H9 (cell line): ENCODE measurements around the gene HLA-DOB. TPM values are rescaled to one million over a fixed set of nuclear protein-coding genes. Genes with fewer than 3 reads are reported as not detected.

Experiments
- DNase-seq: peaks from one replicate; pipeline ENCODE4 v3.0.0-alpha.2; 2017
- H2AFZ ChIP-seq: one replicate; pipeline ENCODE4 v1.6.1; 2013; ENCODE audit warnings: mild to moderate bottlenecking, low read length, control low read depth, moderate library complexity
- H2AK5ac ChIP-seq: 2 replicates; pipeline ENCODE4 v1.6.1; 2013; ENCODE audit warnings: low read length, control low read depth, mixed read lengths; ENCODE audit not compliant: insufficient read length
- H2BK120ac ChIP-seq: one replicate; pipeline ENCODE4 v1.6.1; 2013; ENCODE audit warnings: low read depth, mild to moderate bottlenecking, low read length, control low read depth, inconsistent platforms; ENCODE audit not compliant: poor library complexity, severe bottlenecking
- H2BK12ac ChIP-seq: 2 replicates; pipeline ENCODE4 v1.6.1; 2013; ENCODE audit warnings: low read length, control low read depth, mixed read lengths, low read depth; ENCODE audit not compliant: insufficient read length
- H2BK15ac ChIP-seq: 2 replicates; pipeline ENCODE4 v1.6.1; 2013; ENCODE audit warnings: low read depth, low read length, control low read depth
- H2BK20ac ChIP-seq: one replicate; pipeline ENCODE4 v1.6.1; 2013; ENCODE audit warnings: low read depth, mild to moderate bottlenecking, low read length, control low read depth, inconsistent platforms; ENCODE audit not compliant: poor library complexity, severe bottlenecking
- H2BK5ac ChIP-seq: 2 replicates; pipeline ENCODE4 v1.6.1; 2013; ENCODE audit warnings: low read length, control low read depth, mixed read lengths; ENCODE audit not compliant: insufficient read length
- H3K14ac ChIP-seq: 2 replicates; pipeline ENCODE4 v1.6.1; 2013; ENCODE audit warnings: low read length, control low read depth; ENCODE audit not compliant: insufficient read depth
- H3K18ac ChIP-seq: 2 replicates; pipeline ENCODE4 v1.6.1; 2013; ENCODE audit warnings: low read depth, mild to moderate bottlenecking, mixed read lengths, low read length, control low read depth; ENCODE audit not compliant: insufficient read length
- H3K23ac ChIP-seq: 2 replicates; pipeline ENCODE4 v1.6.1; 2013; ENCODE audit warnings: low read length, control low read depth, mixed read lengths, low read depth; ENCODE audit not compliant: insufficient read length
- H3K23me2 ChIP-seq: 2 replicates; pipeline ENCODE4 v1.6.1; 2013; ENCODE audit warnings: low read depth, mild to moderate bottlenecking, mixed read lengths, low read length, control low read depth; ENCODE audit not compliant: insufficient read length, poor library complexity, severe bottlenecking
- H3K27ac ChIP-seq: 2 replicates; pipeline ENCODE4 v1.5.1; 2013; ENCODE audit warnings: low read length, control low read depth, mixed read lengths, low read depth; ENCODE audit not compliant: insufficient read length
- H3K27me3 ChIP-seq: 2 replicates; pipeline ENCODE4 v1.6.1; 2013; ENCODE audit warnings: low read length, control low read depth, inconsistent platforms; ENCODE audit not compliant: insufficient read depth
- H3K4ac ChIP-seq: 2 replicates; pipeline ENCODE4 v1.6.1; 2013; ENCODE audit warnings: low read depth, mild to moderate bottlenecking, control low read depth, inconsistent platforms, low read length, moderate library complexity
- H3K4me1 ChIP-seq: 2 replicates; pipeline ENCODE4 v1.6.1; 2013; ENCODE audit warnings: low read length, control low read depth, inconsistent platforms; ENCODE audit not compliant: insufficient read depth
- H3K4me2 ChIP-seq: 2 replicates; pipeline ENCODE4 v1.6.1; 2013; ENCODE audit warnings: low read length, control low read depth, mixed read lengths; ENCODE audit not compliant: insufficient read length, insufficient read depth
- H3K56ac ChIP-seq: 2 replicates; pipeline ENCODE4 v1.6.1; 2013; ENCODE audit warnings: low read depth, mild to moderate bottlenecking, mixed read lengths, low read length, control low read depth; ENCODE audit not compliant: insufficient read length
- H3K79me1 ChIP-seq: 2 replicates; pipeline ENCODE4 v1.6.1; 2013; ENCODE audit warnings: low read depth, mild to moderate bottlenecking, moderate library complexity, low read length, control low read depth, inconsistent platforms; ENCODE audit not compliant: insufficient read depth, poor library complexity, severe bottlenecking
- H3K79me2 ChIP-seq: 2 replicates; pipeline ENCODE4 v1.6.1; 2013; ENCODE audit warnings: low read length, control low read depth, inconsistent platforms; ENCODE audit not compliant: insufficient read depth
- H3K9ac ChIP-seq: 2 replicates; pipeline ENCODE4 v1.6.1; 2013; ENCODE audit warnings: low read length, control low read depth, mixed read lengths; ENCODE audit not compliant: insufficient read length; ENCODE audit errors: extremely low read depth
- H3K9me3 ChIP-seq: one replicate; pipeline ENCODE4 v1.6.1; 2013; ENCODE audit warnings: low read depth, low read length, inconsistent platforms; ENCODE audit not compliant: control insufficient read depth
- H3T11ph ChIP-seq: one replicate; pipeline ENCODE4 v1.6.1; 2013; ENCODE audit warnings: mild to moderate bottlenecking, low read length, control low read depth, inconsistent platforms
- H4K20me1 ChIP-seq: one replicate; pipeline ENCODE4 v1.6.1; 2013; ENCODE audit not compliant: control insufficient read depth, insufficient read length, insufficient read depth
- H4K5ac ChIP-seq: 2 replicates; pipeline ENCODE4 v1.6.1; 2013; ENCODE audit warnings: low read depth, mild to moderate bottlenecking, mixed read lengths, low read length, control low read depth; ENCODE audit not compliant: insufficient read length
- H4K8ac ChIP-seq: replicated peaks from 2 replicates; pipeline ENCODE4 v1.6.1; 2013; ENCODE audit warnings: low read length, control low read depth, mixed read lengths, low read depth; ENCODE audit not compliant: insufficient read length
- H4K91ac ChIP-seq: 2 replicates; pipeline ENCODE4 v1.6.1; 2013; ENCODE audit warnings: low read depth, mild to moderate bottlenecking, moderate library complexity, mixed read lengths, low read length, control low read depth; ENCODE audit not compliant: insufficient read length
- H3K27ac Mint-ChIP-seq, 3 experiments: 2 replicates in 2 of 3; 3 replicates in 1 of 3; pipeline ENCODE4 v1.8.0; 2020 to 2021; ENCODE audit warnings: mixed read lengths in 3 of 3, mild to moderate bottlenecking in 1 of 3, moderate library complexity in 1 of 3
- H3K27me3 Mint-ChIP-seq: 2 replicates; pipeline ENCODE4 v1.8.0; 2021; ENCODE audit warnings: low read depth, mild to moderate bottlenecking, moderate library complexity, mixed read lengths
- H3K36me3 Mint-ChIP-seq, 3 experiments: 2 replicates in 2 of 3; 3 replicates in 1 of 3; pipeline ENCODE4 v1.8.0; 2020 to 2021; ENCODE audit warnings: low read depth in 3 of 3, mixed read lengths in 3 of 3; ENCODE audit not compliant: insufficient read depth in 1 of 3
- H3K4me1 Mint-ChIP-seq, 2 experiments: 2 replicates each; pipeline ENCODE4 v1.8.0; 2020; ENCODE audit warnings: mixed read lengths in 2 of 2
- H3K4me3 Mint-ChIP-seq, 2 experiments: 2 replicates in 1 of 2; 3 replicates in 1 of 2; pipeline ENCODE4 v1.8.0; 2020 to 2021; ENCODE audit warnings: mild to moderate bottlenecking in 2 of 2, mixed read lengths in 2 of 2, moderate library complexity in 1 of 2
- H3K9me3 Mint-ChIP-seq, 2 experiments: 2 replicates in 1 of 2; 3 replicates in 1 of 2; pipeline ENCODE4 v1.8.0; 2020; ENCODE audit warnings: mild to moderate bottlenecking in 2 of 2, mixed read lengths in 2 of 2, moderate library complexity in 1 of 2
- CTCF ChIP-seq: fragments of 200-600 bp; sonication (generic); conservative IDR thresholded peaks from 3 replicates; pipeline ENCODE4 v1.8.0; 2021; ENCODE audit warnings: antibody characterized with exemption, mild to moderate bottlenecking
- WGBS: extraction: QIAGEN DNeasy Blood & Tissue Kit; methylation state at CpG from one replicate; pipeline ENCODE4 v1.1.7; 2013; ENCODE audit warnings: missing lambda C conversion rate, low lambda C conversion rate, mixed read lengths; ENCODE audit not compliant: insufficient read length; ENCODE audit errors: extremely low coverage; 5-methylcytosine and 5-hydroxymethylcytosine counted together
- total RNA-seq: library from RNA; stranded (reverse); gene quantifications from 2 replicates; pipeline ENCODE4 v1.2.1, GENCODE V29; 2021

The HLA-DOB gene
- total RNA-seq, 1 experiment from 2014 or later: 0.20 TPM

DNA sequence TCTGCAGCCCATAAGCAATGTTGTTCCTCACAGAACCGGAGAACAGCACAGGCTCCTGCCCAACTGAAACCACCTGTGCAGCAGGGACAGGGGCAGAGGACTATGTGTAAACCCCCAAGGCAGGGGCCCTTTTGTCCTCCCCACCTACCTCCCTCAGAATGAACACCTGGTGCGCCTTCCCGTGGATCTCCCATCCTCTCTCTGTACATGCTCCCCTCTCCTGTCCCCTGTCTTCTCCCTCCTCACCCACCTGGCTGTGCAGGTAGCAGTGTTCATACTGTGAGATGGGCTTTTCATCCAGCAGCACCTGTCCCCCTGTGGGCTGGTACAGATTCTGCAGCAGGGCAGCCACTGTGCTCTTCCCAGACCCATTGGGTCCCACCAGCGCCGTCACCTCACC, 13.2 kb upstream of the HLA-DOB start:
- no peak for DNase-seq
- H4K91ac ChIP-seq: no peak overlapping the region
- no peaks in the 10 kb centered on the region for H3K79me2 ChIP-seq
- H2AK5ac ChIP-seq: no peak overlapping the region
- Mint-ChIP-seq H3K4me3 (no peak overlapping the region; a peak in 1 of 5 replicates), H3K4me1 (peaks cover 6 to 8% of the 10 kb centered on the region in 2 experiments; a peak in 3 of 4 replicates), H3K27me3 (no peaks in the 10 kb centered on the region), H3K36me3 (peaks cover 6 to 19% (median 11%) of the 10 kb centered on the region in 3 experiments; a peak in 5 of 7 replicates), H3K9me3 (no peaks in the 10 kb centered on the region), H3K27ac (no peak overlapping the region)
- TF ChIP-seq CTCF: no peak
- H3K4me1 ChIP-seq: no peaks in the 10 kb centered on the region
- WGBS: no CpG with 5 or more reads among the region's 5 CpGs
- no peak overlapping the region for H2BK5ac ChIP-seq
- no peak overlapping the region for H2BK120ac ChIP-seq
- H3K23ac ChIP-seq: no peak overlapping the region
- no peaks in the 10 kb centered on the region for H3K9me3 ChIP-seq
- H3K27ac ChIP-seq: no peak overlapping the region
- H2BK20ac ChIP-seq: no peak overlapping the region
- H3K9ac ChIP-seq: no peak overlapping the region
- no peak overlapping the region for H4K8ac ChIP-seq
- H3K4me2 ChIP-seq: no peak overlapping the region
- no peak overlapping the region for H3K4ac ChIP-seq
- no peaks in the 10 kb centered on the region for H4K20me1 ChIP-seq
- H3K18ac ChIP-seq: no peak overlapping the region
- no peak overlapping the region for H3T11ph ChIP-seq
- no peaks in the 10 kb centered on the region for H3K79me1 ChIP-seq
- no peak overlapping the region for H2BK15ac ChIP-seq
- H2BK12ac ChIP-seq: no peak overlapping the region
- no peak overlapping the region for H3K14ac ChIP-seq
- no peaks in the 10 kb centered on the region for H3K27me3 ChIP-seq
- H3K56ac ChIP-seq: no peak overlapping the region
- no peaks in the 10 kb centered on the region for H3K23me2 ChIP-seq
- H2AFZ ChIP-seq: no peak overlapping the region
- H4K5ac ChIP-seq: no peak overlapping the region
